Mesodermal cell (in vitro differentiated cells): Measurements from ENCODE around the gene RICTOR. TPM values are rescaled to one million over a fixed set of nuclear protein-coding genes. Genes with fewer than 3 reads are reported as not detected.

Source experiments
- H3K27ac ChIP-seq: 2 replicates; pipeline ENCODE4 v1.7.0; 2013; ENCODE audit warnings: mild to moderate bottlenecking, low read depth, low read length, moderate library complexity; ENCODE audit not compliant: severe bottlenecking
- H3K36me3 ChIP-seq: 2 replicates; pipeline ENCODE4 v1.7.1; 2013; ENCODE audit warnings: mild to moderate bottlenecking, low read length, moderate library complexity; ENCODE audit not compliant: control insufficient read depth, insufficient read depth
- H3K4me1 ChIP-seq: one replicate; pipeline ENCODE4 v1.7.1; 2013; ENCODE audit warnings: mild to moderate bottlenecking, low read length; ENCODE audit not compliant: insufficient read depth, control insufficient read depth, poor library complexity, severe bottlenecking
- H3K4me3 ChIP-seq: 2 replicates; pipeline ENCODE4 v1.7.0; 2013; ENCODE audit warnings: low read length, control low read depth, mild to moderate bottlenecking; ENCODE audit not compliant: insufficient read depth, poor library complexity, severe bottlenecking; ENCODE audit errors: extremely low read depth
- H3K9me3 ChIP-seq: 2 replicates; pipeline ENCODE4 v1.7.1; 2013; ENCODE audit warnings: mild to moderate bottlenecking, low read length, moderate library complexity; ENCODE audit not compliant: control insufficient read depth
- WGBS, 2 experiments: methylation state at CpG; one replicate each; pipeline ENCODE4 v1.1.5; 2013; ENCODE audit warnings: missing lambda C conversion rate in 2 of 2; ENCODE audit not compliant: insufficient coverage in 2 of 2; 5-methylcytosine and 5-hydroxymethylcytosine counted together
- polyA plus RNA-seq, 2 experiments: library from polyadenylated mRNA; stranded (reverse); fragments of 50-300 nt; gene quantifications; one replicate each; pipeline ENCODE4 v1.2.3, GENCODE V29; 2013

The RICTOR gene, protein sequence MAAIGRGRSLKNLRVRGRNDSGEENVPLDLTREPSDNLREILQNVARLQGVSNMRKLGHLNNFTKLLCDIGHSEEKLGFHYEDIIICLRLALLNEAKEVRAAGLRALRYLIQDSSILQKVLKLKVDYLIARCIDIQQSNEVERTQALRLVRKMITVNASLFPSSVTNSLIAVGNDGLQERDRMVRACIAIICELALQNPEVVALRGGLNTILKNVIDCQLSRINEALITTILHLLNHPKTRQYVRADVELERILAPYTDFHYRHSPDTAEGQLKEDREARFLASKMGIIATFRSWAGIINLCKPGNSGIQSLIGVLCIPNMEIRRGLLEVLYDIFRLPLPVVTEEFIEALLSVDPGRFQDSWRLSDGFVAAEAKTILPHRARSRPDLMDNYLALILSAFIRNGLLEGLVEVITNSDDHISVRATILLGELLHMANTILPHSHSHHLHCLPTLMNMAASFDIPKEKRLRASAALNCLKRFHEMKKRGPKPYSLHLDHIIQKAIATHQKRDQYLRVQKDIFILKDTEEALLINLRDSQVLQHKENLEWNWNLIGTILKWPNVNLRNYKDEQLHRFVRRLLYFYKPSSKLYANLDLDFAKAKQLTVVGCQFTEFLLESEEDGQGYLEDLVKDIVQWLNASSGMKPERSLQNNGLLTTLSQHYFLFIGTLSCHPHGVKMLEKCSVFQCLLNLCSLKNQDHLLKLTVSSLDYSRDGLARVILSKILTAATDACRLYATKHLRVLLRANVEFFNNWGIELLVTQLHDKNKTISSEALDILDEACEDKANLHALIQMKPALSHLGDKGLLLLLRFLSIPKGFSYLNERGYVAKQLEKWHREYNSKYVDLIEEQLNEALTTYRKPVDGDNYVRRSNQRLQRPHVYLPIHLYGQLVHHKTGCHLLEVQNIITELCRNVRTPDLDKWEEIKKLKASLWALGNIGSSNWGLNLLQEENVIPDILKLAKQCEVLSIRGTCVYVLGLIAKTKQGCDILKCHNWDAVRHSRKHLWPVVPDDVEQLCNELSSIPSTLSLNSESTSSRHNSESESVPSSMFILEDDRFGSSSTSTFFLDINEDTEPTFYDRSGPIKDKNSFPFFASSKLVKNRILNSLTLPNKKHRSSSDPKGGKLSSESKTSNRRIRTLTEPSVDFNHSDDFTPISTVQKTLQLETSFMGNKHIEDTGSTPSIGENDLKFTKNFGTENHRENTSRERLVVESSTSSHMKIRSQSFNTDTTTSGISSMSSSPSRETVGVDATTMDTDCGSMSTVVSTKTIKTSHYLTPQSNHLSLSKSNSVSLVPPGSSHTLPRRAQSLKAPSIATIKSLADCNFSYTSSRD (N-terminal part only)
- polyA plus RNA-seq (2013, experiment 1 of 2), result 17.0 TPM
- 16.4 TPM for polyA plus RNA-seq (2013, experiment 2 of 2)

DNA sequence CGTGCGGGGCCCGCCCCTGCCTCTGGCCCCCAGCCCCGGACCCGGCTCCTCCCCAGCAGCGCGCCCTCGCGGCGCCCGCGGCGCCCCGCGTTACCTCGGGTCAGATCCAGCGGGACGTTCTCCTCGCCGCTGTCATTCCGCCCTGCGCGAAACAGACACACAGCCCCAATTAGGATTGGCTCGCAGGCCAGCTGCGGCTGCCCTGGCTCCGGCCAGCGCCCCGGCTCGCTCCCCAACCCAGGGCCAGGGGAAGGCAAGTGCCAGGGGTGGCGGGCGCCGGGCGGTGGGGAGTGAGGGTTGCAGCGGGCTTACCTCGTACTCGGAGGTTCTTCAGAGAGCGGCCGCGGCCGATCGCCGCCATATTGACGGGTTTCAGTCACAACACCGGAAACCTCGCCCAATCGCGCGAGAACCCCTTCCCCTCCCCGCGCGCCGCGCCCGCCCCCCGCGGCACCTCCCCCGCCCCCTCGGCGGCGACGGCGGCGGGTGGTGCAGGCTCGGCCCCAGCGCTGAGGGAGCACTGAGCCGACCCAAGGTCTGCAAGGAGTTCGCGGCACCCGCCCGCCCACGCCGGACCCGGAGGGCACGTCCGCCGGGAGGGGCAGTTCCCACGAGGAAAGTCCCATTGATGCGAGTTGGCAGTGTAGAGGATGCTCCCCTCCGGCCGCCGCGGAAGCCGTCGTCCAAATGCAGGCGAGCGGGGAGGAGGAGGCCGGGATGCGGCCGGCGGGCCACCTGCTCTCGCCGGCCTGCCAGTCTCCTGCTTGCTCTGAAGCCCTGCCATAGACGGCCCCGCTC, at the start of gene RICTOR:
Gene RICTOR, minus strand, starts transcription at position 383 of the 798 bp plus-strand sequence. Its CDS starts 22 bp downstream, at position 361.
- Histone ChIP-seq H3K27ac (peak within 1 kb of the TSS; percentile 96), H3K4me1 (no peaks in the 10 kb centered on the region), H3K4me3 (peak within 1 kb of the TSS; percentile 82), H3K36me3 (peaks cover 3% of the 10 kb centered on the region), H3K9me3 (no peaks in the 10 kb centered on the region)
- WGBS, 2 experiments, result 0% methylated on average over 42 to 69 of the region's 94 CpGs

DNA sequence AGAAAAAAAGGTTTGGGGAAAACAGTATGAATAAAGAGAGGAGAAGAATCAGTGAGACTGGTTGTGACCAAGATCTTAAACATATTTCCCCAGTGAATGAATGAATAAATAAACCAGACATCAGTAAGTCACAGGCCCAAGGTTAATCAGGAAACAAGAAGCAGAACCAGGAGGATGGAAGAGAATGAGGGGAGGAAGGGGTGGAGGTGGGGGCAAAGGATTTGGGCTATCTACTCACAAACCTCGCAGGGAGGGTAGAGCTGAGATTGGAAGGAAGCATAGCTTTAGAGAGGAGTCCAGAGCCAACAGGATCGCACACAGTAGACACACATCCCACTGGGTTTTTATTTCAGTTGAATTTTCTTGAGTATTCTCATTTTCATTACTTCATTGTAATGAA, 47.7 kb upstream of the RICTOR start:
- H3K9me3 ChIP-seq, result no peaks in the 10 kb centered on the region
- WGBS, 2 experiments, result 100% methylated on average over 1 of the region's 2 CpGs; no CpG with 5 or more reads in 1 of the 2 experiments
- peaks cover 5% of the 10 kb centered on the region for H3K4me1 ChIP-seq
- no peaks in the 10 kb centered on the region for H3K36me3 ChIP-seq
- no peak overlapping the region for H3K4me3 ChIP-seq
- H3K27ac ChIP-seq, result no peak overlapping the region

DNA sequence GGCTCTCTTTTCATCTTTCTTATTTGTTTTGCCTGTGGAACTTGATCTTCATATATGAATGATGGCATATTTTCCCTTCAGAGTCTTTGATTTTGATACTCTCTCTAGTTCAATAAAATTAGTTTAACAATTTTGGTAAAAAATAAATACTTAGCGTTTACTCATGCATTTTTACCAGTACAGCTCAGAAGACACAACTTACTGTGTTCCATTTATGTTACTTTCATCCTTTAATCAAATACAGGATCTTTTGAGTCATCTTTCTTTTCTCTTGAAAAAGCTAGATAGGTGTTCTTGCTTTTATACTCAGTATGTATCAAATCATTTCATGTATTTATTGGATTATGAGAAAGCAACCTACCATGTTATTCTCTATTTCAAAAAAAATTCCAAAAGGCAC, 47.1 kb upstream of the RICTOR start:
- H3K27ac ChIP-seq, result no peak overlapping the region
- H3K4me3 ChIP-seq, result no peak overlapping the region
- WGBS, 2 experiments, result no CpG with 5 or more reads among the region's 1 CpG
- peaks cover 5% of the 10 kb centered on the region for H3K4me1 ChIP-seq
- no peaks in the 10 kb centered on the region for H3K36me3 ChIP-seq
- H3K9me3 ChIP-seq, result no peaks in the 10 kb centered on the region

DNA sequence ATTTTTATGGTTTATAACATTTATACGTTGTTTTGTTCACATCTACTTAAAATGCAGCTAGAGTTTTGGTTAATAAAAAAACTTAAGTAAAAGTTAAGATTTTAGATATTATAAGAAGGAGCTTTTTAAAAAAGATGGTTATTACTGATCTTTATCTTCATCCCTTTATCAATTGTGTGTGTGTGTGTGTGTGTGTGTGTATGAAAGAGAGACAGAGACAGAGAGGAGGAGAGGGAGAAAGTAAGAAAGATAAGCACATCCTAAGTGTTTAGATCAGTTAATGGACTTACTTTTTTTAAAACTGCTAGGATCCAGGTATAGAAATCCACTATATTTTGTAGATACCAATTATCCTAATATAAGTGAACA, 45.8 kb upstream of the RICTOR start:
- Histone ChIP-seq H3K4me3 (no peak overlapping the region), H3K9me3 (no peaks in the 10 kb centered on the region), H3K27ac (no peak overlapping the region), H3K4me1 (peaks cover 5% of the 10 kb centered on the region), H3K36me3 (no peaks in the 10 kb centered on the region)
- WGBS, 2 experiments, result no CpG with 5 or more reads among the region's 1 CpG

DNA sequence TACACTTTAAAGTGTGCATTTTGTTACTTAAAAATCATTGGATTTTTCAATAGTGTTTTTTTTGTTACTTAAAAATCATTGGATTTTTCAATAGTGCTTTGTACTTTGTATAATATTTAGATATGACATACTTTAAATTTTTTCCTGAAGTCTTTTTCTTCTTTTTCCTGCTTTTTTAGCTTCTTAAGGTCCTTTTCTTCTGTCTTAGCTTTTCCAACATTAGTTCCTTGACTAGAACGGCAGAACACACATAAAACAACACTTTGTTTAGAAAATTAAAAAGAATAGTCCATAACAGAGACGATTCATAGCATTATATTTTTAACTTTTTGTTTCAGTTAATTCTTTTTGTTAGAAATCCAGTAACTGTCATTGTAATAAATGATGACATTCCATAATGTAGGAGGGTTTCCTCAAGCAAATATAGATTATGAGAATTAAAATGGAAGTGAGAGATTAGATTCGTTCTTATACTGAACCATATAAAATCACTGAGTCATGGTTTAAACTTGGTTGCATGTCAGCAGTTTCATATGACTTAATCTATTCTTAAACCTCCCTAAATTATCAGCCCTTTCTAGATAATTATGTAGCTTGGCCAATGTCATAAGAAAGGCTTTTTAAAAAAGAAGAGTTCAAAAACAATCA, 45.3 kb upstream of the RICTOR start:
- Histone ChIP-seq H3K9me3 (no peaks in the 10 kb centered on the region), H3K36me3 (no peaks in the 10 kb centered on the region), H3K27ac (no peak overlapping the region), H3K4me3 (no peak overlapping the region), H3K4me1 (peaks cover 5% of the 10 kb centered on the region)
- no CpG with 5 or more reads among the region's 3 CpGs for WGBS, 2 experiments

DNA sequence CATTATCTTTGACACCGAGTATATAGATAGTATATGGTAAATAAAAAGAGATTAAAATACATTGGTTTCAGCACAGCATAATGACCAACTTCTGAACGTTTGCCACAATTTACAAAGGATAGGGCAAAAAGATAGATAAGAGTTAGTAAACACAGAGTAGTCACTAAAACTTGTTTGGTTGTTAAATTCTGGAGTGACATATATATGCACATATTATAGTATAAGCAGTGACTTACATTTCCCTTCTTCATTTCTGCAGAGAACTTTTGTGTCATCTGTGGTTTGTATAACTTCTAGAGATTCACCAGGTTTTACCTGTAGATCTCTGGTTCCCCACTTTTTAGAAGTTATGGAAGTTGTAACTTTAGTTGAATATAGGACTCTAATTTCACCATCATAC, 44.4 kb upstream of the RICTOR start:
- no peaks in the 10 kb centered on the region for H3K9me3 ChIP-seq
- no peaks in the 10 kb centered on the region for H3K36me3 ChIP-seq
- 100% methylated on average over 1 of the region's 2 CpGs; no CpG with 5 or more reads in 1 of the 2 experiments for WGBS, 2 experiments
- H3K4me1 ChIP-seq, result peaks cover 5% of the 10 kb centered on the region
- H3K4me3 ChIP-seq, result no peak overlapping the region
- H3K27ac ChIP-seq, result no peak overlapping the region

DNA sequence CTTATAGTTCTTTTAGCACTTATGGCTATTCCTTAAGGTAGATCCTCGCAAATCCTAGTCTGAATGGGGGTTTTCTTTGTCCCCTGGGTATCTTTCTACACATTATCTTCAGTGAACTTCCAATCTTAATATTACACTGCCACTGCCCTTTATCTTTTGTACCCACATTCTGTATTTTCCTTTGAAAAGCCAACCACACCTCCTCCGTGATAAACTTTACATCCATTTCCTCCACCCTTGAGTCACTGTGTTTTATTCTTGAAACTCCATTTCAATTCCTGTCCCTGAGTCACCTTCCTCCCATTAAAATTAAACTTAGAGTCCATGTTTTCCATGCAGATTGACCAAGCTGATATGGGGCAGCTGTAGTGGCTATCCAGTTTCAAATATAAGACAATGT, 43.2 kb upstream of the RICTOR start:
- no peak overlapping the region for H3K4me3 ChIP-seq
- 80 to 100% methylated on average over 1 of the region's 2 CpGs for WGBS, 2 experiments
- H3K4me1 ChIP-seq, result peaks cover 5% of the 10 kb centered on the region
- no peak overlapping the region for H3K27ac ChIP-seq
- H3K9me3 ChIP-seq, result no peaks in the 10 kb centered on the region
- H3K36me3 ChIP-seq, result no peaks in the 10 kb centered on the region

DNA sequence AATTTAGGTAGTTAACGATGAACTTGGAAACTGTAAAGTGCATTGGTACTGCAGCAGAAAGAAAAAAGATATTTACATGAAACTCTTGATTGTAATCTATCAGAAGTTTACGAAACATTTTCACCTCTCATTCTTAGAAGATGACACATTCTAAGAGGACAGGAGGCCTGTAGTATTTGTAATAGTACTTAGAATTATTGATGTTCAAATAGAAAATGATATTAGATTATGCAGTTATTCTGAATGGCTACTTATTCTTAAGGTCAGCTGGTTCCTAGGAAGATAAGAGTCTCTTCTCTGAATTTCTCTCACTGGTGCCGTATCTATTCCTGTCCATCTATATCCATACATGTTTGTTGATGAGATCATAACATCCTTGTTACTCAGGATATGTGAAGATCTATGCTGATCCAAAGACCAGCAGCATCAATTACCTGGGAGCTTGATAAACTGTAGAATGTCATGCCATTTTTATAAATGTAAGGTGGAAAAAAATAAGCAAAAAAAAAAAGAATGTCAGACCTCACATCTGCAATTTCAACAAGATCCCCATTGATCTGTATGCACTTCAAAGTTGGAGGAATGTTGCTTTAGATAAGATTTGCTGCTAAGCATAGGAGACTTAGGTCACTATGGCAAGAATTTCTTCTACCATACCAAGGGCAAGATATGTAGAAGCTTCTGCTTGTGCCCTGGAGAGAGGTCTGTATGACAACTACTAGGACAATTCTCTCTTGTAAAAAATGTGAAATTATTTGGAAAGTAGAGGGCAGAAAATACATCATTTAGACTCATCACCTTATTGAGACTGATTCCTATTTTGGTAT, 42.4 kb upstream of the RICTOR start:
- peaks cover 5% of the 10 kb centered on the region for H3K4me1 ChIP-seq
- H3K36me3 ChIP-seq, result no peaks in the 10 kb centered on the region
- H3K9me3 ChIP-seq, result no peaks in the 10 kb centered on the region
- no peak overlapping the region for H3K27ac ChIP-seq
- 100% methylated on average over 1 of the region's 3 CpGs; no CpG with 5 or more reads in 1 of the 2 experiments for WGBS, 2 experiments
- H3K4me3 ChIP-seq, result no peak overlapping the region
